Measurements from ENCODE around the gene RABGEF1. TPM values are rescaled to one million over a fixed set of nuclear protein-coding genes. Genes with fewer than 3 reads are reported as not detected.

The RABGEF1 gene
- total and polyA plus RNA-seq, 2 experiments from 2014 or later, result 14.7 to 17.5 TPM

- TF ChIP-seq ZNF462 (CRISPR knock-in tag; IDR thresholded peaks at IDR 0.05), result no peak
- TF ChIP-seq ETS1 (IDR thresholded peaks at IDR 0.05), result no peak
- TF ChIP-seq REST (IDR thresholded peaks at IDR 0.05; ENCODE audit: unreplicated experiment), result no peak
- TF ChIP-seq POLR2AphosphoS5 (IDR thresholded peaks at IDR 0.05; ENCODE audit: low read depth), result no peak
Observed at GRCh38 chr7:66720561-66720960, 20.0 kb upstream of the RABGEF1 start (continued).

- no peak overlapping the region for H2AFZ ChIP-seq
- no peak overlapping the region for H3K4me3 ChIP-seq
- no peaks in the 10 kb centered on the region for H4K20me1 ChIP-seq (replicated peaks; ENCODE audit: insufficient read depth)
- Mint-ChIP-seq H3K27ac (no peak overlapping the region), H3K4me1 (no peaks in the 10 kb centered on the region), H3K4me3 (no peak overlapping the region), H3K36me3 (ENCODE audit: low read depth) (peaks cover 37% of the 10 kb centered on the region), H3K27me3 (ENCODE audit: insufficient read depth, low read depth, poor library complexity) (peaks cover 2% of the 10 kb centered on the region), H3K9me3 (peaks cover 31% of the 10 kb centered on the region)
- H3K9me2 ChIP-seq (ENCODE audit: insufficient read depth), result 0 out of 2 replicates have a peak, but pooled peaks cover 5% of the 10 kb centered on the region
- ATAC-seq, result no peak
- no peak for DNase-seq (ENCODE audit: low spot score)
- no peaks in the 10 kb centered on the region for H3K27me3 ChIP-seq (ENCODE audit: insufficient read depth)
- H3K27ac ChIP-seq (ENCODE audit: low read depth), result no peak overlapping the region
- H3K79me2 ChIP-seq (replicated peaks; ENCODE audit: insufficient read depth), result no peaks in the 10 kb centered on the region
- H3K4me2 ChIP-seq, result no peak overlapping the region
- H3K36me3 ChIP-seq (ENCODE audit: insufficient read depth), result peaks cover 15% of the 10 kb centered on the region; the same call in 1 of the 2 replicates
- no peaks in the 10 kb centered on the region for H3F3A ChIP-seq (replicated peaks; ENCODE audit: low read depth)
- H3K4me1 ChIP-seq (ENCODE audit: insufficient read depth), result no peaks in the 10 kb centered on the region
- TF ChIP-seq ETS1 (IDR thresholded peaks at IDR 0.05) (no peak), CTCF (conservative IDR thresholded peaks at IDR 0.05; ENCODE audit: low read depth in 2 of 2) (no peak), STAT1 (IDR thresholded peaks at IDR 0.05; ENCODE audit: unreplicated experiment) (no peak), ZNF114 (CRISPR knock-in tag; IDR thresholded peaks at IDR 0.05) (no peak), EZH2 (IDR thresholded peaks at IDR 0.05; ENCODE audit: low read depth, unreplicated experiment) (no peak), JUNB (IDR thresholded peaks at IDR 0.05; ENCODE audit: unreplicated experiment) (no peak)
Observed at GRCh38 chr7:66725843-66726242, 14.7 kb upstream of the RABGEF1 start.
